Fibroblast of skin of right biceps (primary cell): ENCODE measurements around the gene ROR1.

Experiments used
- DNase-seq: peaks from one replicate; pipeline ENCODE4 v3.0.0-alpha.2; 2013

ROR1 gene

GRCh38 chr1:64114012-64114525 is 340.3 kb downstream of the ROR1 start:
- no peak for DNase-seq

- no peak for DNase-seq
These were observed 342.7 kb downstream of the ROR1 start for GRCh38 chr1:64116537-64116936.

- no peak for DNase-seq
These were observed 343.7 kb downstream of the ROR1 start for GRCh38 chr1:64117492-64117891.

- peak; percentile 29 for DNase-seq
These were observed 348.1 kb downstream of the ROR1 start for GRCh38 chr1:64121766-64122385.

- DNase-seq: peak; percentile 33
These were observed 348.8 kb downstream of the ROR1 start for GRCh38 chr1:64122588-64122987.

GRCh38 chr1:64124704-64125440 is 351.1 kb downstream of the ROR1 start:
- peak; percentile 30 for DNase-seq

GRCh38 chr1:64126581-64126980 is 352.8 kb downstream of the ROR1 start:
- DNase-seq: no peak

GRCh38 chr1:64127297-64127696 is 353.5 kb downstream of the ROR1 start:
- no peak for DNase-seq

- DNase-seq: no peak
These were observed 355.9 kb downstream of the ROR1 start for GRCh38 chr1:64129701-64130100.

GRCh38 chr1:64131155-64131554 is 357.3 kb downstream of the ROR1 start:
- DNase-seq: no peak

- DNase-seq: peak; percentile 89
These were observed 359.2 kb downstream of the ROR1 start for GRCh38 chr1:64133036-64133435.

- DNase-seq: no peak
These were observed 361.8 kb downstream of the ROR1 start for GRCh38 chr1:64135462-64136223.

- no peak for DNase-seq
These were observed 362.5 kb downstream of the ROR1 start for GRCh38 chr1:64136296-64136695.

GRCh38 chr1:64136752-64137411 is 363.1 kb downstream of the ROR1 start:
- DNase-seq: peak; percentile 85

- DNase-seq: peak; percentile 48
These were observed 363.6 kb downstream of the ROR1 start for GRCh38 chr1:64137412-64137803.

- DNase-seq: no peak
These were observed 366.1 kb downstream of the ROR1 start for GRCh38 chr1:64139877-64140276.

GRCh38 chr1:64140596-64140995 is 366.8 kb downstream of the ROR1 start:
- DNase-seq: no peak

- DNase-seq: no peak
These were observed 373.4 kb downstream of the ROR1 start for GRCh38 chr1:64147045-64147724.

- no peak for DNase-seq
These were observed 373.9 kb downstream of the ROR1 start for GRCh38 chr1:64147759-64148158.

- DNase-seq: no peak
These were observed 376.4 kb downstream of the ROR1 start for GRCh38 chr1:64150266-64150665.

- DNase-seq: no peak
These were observed 377.0 kb downstream of the ROR1 start for GRCh38 chr1:64150729-64151230.

GRCh38 chr1:64155278-64155677 is 381.5 kb downstream of the ROR1 start:
- DNase-seq: no peak
